ENCODE results near the gene CLPTM1L.

Gene CLPTM1L

DNA sequence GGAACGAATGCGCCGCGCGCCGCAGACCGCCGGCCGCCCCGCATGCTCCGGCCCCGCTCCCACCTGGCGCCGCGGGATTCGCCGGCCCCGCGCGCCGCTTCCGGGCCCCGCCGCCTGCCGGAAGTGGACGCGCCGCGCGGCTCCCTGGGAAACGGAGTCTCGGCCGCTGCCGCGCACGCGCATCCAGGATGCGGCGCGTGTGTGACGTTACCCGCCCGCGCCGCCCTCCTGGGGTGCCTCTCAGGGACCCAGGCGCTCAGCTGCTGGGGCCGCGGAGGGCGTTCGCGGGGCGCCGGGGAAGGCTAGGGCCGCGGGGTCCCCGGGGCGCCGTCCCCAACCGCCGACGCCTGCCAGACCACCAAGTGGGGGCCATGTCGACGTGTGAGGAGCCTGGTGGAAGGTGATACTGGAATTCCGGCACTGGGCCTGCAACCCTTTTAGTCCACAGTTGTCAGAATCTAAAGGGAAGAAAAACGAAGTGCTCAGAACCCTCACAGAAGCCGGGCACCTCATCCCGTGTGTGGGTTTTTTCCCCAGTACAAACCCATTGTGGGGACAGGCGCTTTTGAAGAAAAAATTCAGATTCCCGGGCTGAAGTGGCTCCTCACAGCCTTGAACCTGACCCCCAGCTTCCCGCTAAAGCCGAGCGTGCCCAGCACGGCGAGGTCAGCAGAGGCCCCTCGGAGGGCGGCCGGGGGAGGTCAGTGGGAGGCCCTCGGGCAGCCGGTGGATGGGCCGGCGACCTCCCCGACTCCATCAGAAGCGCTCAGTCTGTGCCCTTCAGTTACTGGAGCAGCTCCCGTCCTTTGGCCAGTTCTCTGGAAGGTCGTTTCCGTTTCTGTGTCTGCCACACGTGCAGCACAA lies at the start of gene CLPTM1L:
Gene CLPTM1L, minus strand, starts transcription at position 125 of the 864 bp plus-strand sequence. CDS start 258 bp downstream, outside the sequence.
- DNase-seq: peak; percentile 88

DNA sequence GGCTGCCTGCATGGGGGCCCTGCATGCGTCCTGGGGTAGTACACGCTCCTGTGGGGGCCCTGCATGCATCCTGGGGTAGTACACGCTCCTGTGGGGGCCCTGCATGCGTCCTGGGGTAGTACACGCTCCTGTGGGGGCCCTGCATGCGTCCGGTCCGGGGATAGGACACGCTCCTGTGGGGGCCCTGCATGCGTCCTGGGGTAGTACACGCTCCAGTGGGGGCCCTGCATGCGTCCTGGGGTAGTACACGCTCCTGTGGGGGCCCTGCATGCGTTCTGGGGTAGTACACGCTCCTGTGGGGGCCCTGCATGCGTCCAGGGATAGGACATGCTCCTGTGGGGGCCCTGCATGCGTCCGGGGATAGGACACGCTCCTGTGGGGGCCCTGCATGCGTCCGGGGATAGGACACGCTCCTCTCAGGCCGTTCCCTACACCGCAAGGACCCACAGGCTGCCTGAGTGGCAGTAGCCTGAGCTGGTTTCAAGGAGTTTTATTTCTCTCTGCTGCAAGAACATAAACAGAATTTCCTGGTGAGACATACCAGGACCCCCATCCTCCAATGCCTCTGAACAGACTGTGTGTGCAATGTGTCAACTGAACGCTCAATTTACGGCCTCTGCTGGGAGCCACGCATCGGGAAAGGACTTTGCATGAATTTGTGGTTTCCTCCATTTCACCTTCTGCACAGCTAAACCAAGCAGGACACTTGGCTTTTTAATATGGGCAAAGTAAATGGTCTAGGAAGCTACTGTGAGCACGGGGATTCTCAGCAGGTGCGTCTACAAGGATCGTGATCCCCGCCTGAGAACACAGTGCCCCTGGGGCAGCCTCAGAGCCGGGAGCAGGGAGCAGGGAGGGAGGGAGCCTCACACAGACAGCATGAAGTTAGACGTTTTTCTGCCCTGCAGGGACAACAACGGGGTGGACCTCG lies 48.9 kb upstream of the CLPTM1L start:
- no peak for DNase-seq

GRCh38 chr5:1392801-1393565 lies 48.1 kb upstream of the CLPTM1L start:
- DNase-seq: peak; percentile 35

DNA sequence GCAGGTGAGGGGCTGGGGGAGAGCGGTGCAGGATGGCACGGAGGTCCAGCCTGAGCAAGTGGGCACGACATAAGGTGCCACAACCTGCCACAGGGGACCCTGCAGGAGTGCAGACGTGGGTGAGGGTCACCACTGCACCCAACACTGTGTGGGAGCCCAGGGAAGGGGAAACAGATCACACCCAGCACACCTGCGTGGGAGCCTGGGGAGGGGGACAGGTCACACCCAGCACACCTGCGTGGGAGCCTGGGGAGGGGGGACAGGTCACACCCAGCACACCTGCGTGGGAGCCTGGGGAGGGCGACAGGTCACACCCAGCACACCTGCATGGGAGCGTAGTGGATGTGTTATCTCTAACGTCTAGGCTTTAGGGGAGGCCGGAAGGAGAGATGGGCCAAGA lies 47.4 kb upstream of the CLPTM1L start:
- DNase-seq: no peak

DNA sequence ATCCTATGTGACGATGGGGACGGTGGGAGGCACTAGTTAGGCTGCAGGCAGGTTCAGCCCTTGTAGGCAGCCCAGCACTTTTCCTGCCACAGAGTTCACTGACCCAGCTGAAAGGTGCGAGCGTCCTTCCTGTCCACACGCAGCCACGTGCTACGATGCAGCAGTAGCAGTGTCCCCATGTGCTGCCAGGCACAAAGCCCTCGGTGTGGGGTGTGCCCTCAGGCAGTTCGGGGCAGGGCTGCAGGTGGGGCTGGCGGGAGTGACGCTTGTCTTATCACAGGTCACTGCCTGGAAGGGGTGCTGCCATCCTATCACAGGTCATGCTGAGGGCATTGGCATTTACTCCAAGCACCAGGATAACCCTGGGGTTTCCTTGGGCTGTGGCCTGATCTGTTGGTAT lies 46.8 kb upstream of the CLPTM1L start:
- DNase-seq: no peak

- DNase-seq: no peak
Observed at GRCh38 chr5:1390861-1391600, 46.1 kb upstream of the CLPTM1L start.

DNA sequence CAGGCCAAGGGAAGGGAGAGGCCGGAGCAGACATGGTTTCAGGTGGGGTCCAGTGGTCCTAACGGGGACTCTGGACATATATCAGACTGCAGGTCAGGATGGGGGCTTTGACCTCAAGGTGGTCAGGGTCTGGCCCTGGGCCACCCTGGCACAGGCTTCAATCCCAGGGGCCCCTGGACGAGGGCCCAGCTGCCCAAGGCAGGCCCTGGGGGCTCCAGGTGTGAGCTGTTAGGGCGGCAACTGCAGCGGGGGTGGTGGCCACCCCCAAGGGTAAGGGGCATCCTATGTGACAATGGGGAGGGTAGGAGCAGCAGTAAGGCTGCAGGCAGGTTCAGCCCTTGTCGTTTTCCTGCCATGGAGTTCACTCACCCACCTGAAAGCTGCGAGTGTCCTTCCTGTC lies 45.4 kb upstream of the CLPTM1L start:
- no peak for DNase-seq

GRCh38 chr5:1388383-1388967 lies 43.6 kb upstream of the CLPTM1L start:
- DNase-seq: no peak

DNA sequence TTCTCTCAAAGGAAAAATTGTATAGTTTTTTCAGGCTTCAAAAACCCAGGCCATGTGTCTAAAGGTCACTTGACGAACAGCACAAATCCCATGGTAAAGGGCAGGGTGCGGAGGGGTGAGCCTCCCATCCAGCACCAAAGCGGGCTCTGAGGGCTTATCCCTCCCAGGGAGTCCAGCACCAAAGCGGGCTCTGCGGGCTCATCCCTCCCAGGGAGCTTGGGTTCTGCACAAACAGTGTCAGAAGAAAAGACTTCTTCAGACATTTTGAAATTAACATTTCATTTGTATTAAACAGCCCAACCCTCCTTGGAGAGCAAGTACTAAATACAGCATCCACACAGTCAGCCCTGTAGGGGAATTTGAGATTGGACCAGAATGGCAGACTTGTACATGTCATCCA lies 43.0 kb upstream of the CLPTM1L start:
- DNase-seq: no peak

DNA sequence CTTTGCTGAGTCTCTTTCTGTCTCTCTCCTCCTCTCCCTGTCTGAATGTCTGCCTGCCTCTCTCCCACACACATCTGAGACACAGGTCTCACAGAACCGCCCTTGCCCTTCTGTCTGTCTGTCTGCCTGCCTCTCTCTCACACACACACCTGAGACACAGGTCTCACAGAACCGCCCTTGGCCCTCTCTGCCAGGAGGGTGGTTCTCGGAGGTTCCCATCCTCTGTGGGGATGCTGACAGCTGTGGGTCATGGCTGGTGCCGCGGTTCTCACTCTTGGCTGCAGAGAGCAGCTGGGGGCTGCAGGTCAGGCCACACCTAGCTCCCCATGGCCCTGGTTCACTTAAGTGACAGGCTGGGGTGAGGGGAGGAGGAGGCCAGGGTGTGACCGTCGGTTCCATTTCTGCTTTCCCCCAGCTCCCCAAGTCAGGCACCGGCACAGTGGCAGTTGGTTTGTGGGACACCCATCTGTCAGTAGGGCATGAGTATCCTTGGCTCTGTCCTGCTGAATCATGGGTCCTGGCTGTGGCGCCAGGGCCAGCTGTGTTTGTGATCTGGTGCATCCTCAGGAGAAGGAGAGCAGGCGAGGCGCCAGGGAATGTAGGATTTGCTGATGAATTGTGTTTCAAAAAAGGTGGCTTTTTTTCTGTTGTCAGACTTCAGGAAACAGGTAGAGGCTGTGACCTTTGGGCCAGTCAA lies 42.3 kb upstream of the CLPTM1L start:
- DNase-seq: no peak

DNA sequence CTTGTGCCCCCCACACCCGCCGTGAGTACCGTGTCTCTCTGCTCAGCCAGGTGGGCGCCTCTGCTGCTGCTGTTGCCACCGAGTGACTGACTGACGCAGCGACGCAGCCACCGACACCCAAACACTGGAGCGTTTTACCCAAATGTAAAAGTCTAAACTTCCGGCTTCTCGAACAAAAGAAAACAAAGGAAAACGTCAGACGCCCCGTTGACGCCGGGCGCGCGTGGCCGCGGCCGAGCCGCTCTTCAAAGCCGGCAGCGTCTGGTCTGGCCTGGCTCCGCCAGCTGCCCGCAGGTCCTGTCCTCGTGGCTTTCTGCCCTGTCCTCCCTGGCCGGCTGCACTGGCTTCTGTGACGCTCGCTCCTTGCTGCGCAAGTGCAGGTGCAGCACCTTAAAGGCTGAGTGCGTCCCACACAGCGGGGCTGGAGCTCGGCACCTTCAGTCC lies 41.4 kb upstream of the CLPTM1L start:
- DNase-seq: peak; percentile 82

DNA sequence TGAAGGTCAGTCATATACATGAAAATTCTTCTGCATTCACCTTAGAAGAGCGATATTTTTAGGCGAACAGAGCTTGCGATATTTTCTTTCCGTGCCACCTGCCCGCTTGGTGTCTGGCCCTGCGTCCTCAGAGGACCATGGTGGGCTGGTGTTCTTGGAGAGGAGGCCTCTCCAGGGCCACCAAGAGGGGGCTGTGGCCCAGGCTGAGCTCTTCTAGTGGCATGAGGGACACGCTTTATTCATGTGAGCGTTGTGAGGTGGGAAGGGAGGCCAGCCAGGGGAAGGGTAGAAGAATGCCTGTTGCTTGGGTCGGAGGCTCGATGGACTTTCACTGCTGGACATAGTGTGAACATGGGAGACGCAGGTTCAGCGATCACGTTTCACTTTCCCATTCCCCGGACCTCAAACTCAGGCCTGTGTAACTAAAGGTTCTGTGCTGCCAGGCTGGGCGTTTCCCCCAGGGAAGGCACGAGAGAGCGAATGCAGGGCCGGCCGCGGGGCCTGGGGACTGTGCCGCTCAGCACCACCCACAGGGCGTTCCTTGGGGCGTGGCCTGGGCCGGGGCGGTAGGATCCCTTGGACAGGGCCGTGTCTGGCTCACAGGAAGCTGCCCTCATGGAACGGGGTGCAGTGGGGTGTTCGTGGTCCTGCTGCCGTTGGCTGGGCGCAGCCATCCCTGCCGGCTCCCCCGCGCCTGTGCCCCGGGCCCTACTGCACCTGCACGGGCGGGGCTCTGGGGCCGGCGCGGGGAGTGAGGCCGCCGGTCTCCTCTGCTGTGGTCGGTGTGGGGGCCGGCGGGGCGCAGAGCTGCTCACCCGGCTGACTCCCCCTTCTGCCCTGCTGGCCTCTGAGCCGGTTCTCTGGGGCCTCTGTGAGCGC lies 40.7 kb upstream of the CLPTM1L start:
- DNase-seq: peak; percentile 86

DNA sequence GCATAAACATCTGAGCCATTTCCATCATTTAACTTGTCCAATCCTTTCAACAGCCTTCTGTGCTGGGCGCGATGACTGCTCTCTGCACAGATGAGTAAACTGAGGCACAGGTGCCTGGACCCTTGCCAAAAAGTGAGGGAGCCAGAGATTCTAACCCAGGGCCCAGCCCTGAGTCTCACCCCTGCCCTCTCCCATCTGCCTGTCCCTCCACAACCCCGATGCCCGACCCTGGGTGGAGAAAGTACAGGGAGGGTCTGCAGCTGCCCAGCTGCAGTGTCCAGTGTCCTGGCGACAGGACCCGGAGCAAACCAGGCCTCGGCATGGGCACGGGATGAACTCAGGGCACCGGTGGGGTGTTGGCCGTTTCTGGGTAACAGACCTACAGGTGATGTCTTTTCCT lies 39.6 kb upstream of the CLPTM1L start:
- DNase-seq: no peak

DNA sequence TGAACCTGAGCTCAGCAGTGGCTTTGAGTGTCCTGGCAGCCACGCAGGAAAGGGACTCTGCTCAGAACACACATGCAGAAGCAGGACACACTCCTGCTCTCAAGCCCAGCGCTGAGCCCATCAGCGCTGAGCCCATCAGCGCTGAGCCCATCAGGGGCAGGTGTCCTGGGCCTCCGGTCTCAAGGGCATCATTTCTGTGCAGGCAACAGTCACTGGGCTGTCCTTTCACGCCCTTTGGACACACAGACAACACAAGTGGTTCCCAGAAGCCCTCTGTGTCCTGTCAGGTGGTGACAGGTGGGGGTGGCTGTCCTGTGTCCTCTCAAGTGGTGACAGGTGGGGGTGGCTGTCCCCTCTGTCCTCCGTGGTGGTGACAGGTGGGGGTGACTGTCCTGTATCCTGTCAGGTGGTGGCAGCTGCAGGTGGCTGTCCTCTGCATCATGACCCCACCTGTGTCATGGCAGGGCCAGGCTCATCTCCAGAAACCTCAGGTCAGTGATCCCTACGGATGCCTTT lies 39.0 kb upstream of the CLPTM1L start:
- DNase-seq: no peak

DNA sequence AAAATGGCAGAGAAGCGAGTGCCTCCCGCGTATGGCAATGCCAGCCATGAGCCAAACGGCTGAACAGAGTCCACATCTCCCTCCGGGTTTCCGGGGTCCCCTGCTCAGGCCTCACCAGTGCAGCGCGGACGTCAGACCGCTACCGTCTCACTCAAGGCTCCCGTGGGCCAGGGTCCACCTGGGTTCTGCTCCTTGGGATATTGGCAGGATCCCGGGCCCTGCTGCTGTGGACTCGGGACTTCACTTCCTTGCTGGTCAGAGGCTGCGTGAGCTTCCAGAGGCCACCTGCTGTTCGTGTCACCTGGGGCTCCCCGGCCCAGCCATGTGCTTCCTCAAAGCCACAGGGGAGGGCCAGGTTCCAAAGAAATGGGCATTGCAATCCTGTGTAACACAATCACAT lies 38.4 kb upstream of the CLPTM1L start:
- DNase-seq: no peak

DNA sequence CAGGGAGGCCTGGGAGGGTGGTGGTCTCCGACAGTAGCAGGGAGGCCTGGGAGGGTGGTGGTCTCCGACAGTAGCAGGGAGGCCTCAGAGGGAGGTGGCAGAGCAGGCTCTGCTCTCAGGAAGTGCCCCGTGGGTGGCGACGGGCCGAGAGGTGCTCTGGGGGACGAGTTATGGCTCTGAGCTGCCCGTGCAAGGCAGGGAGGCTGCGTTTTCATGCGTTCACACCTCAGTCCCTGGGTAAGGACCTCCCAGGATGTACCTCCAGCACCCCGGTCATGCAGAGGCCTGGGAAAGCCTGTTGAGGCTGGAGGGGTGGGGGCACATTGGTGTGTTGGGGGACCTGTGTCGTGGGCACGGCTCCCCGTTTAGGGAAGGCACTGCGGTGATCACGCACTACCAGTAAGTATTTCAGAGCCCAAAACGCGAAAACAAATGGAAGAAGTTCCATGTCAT lies 37.4 kb upstream of the CLPTM1L start:
- no peak for DNase-seq

DNA sequence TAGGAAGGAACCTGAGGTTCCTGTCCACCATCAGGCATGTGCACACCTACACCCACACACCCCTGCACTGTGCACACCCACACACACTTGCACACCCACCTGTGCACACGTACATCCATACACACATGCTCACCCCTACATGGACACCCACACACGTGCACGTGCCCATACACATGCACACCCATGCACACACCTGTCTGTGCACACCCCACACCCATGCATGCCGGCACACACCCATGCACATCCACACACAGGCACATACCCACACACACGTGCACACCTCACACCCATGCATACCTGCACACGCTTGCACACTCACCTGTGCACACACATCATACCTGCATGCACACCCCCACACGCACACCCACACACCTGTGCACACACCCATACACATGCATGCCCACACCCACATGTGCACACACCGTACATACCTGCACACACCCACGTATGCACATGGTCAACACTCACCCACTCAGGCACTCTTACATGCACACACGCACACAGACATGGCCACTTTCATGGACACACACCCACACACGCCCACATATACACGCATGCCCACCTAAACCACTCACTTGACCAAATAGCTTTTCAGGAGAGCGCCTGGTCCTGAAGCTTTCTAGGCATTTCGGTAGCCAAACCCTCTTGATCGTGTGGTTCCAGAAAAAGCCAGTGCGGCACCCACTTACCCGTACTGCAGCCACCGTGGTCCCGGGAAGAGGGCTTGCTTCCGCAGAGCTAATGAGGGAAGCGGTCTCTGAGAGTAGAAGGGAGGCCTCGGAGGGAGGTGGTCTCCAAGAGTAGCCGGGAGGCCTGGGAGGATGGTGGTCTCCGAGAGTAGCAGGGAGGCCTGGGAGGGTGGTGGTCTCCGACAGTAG lies 36.7 kb upstream of the CLPTM1L start:
- DNase-seq: no peak

- DNase-seq: no peak
Observed at GRCh38 chr5:1380910-1381309, 36.0 kb upstream of the CLPTM1L start.

Data from CD4-positive, alpha-beta T cell treated with Interleukin-15 for 1 hour (primary cell).